ENCODE results near the gene WDFY2. TPM values are rescaled to one million over a fixed set of nuclear protein-coding genes. Genes with fewer than 3 reads are reported as not detected.

The WDFY2 gene
- total and polyA plus RNA-seq, 2 of the 13 experiments (the other 11 are each of a cell fraction or from before 2014, with no cell fraction given), result 22.6 to 27.0 TPM

- TF ChIP-seq ZNF790 (CRISPR knock-in tag; IDR thresholded peaks at IDR 0.05; ENCODE audit: borderline replicate concordance), result no peak
- TF ChIP-seq ZNF180 (CRISPR knock-in tag; IDR thresholded peaks at IDR 0.05; ENCODE audit: borderline replicate concordance, low read depth), result no peak
- TF ChIP-seq SAP130 (CRISPR knock-in tag; IDR thresholded peaks at IDR 0.05; ENCODE audit: low read depth), result peak; percentile 91
- TF ChIP-seq ZNF800 (CRISPR knock-in tag; IDR thresholded peaks at IDR 0.05), result no peak
- no peak for TF ChIP-seq ZFP36 (IDR thresholded peaks at IDR 0.05; ENCODE audit: borderline replicate concordance, low read depth, low read length, partially characterized antibody)
- no peak for TF ChIP-seq KDM5B (CRISPR knock-in tag; IDR thresholded peaks at IDR 0.05; ENCODE audit: borderline replicate concordance)
- TF ChIP-seq ZNF605 (CRISPR knock-in tag; IDR thresholded peaks at IDR 0.05), result peak; percentile 54; the same call in 1 of the 2 replicates
- no peak for TF ChIP-seq ARID2 (CRISPR knock-in tag; IDR thresholded peaks at IDR 0.05; ENCODE audit: borderline replicate concordance)
- TF ChIP-seq IRX3 (CRISPR knock-in tag; IDR thresholded peaks at IDR 0.05; ENCODE audit: borderline replicate concordance, low read depth), result no peak
- 0 out of 2 replicates have a peak, but pooled peaks have one; percentile 50 for TF ChIP-seq ZNF567 (CRISPR knock-in tag; IDR thresholded peaks at IDR 0.05; ENCODE audit: borderline replicate concordance)
- peak; percentile 84; the same call in 1 of the 2 replicates for TF ChIP-seq REPIN1 (CRISPR knock-in tag; IDR thresholded peaks at IDR 0.05; ENCODE audit: borderline replicate concordance, low read depth)
- TF ChIP-seq TBL1XR1 (IDR thresholded peaks at IDR 0.05; ENCODE audit: borderline replicate concordance, low read length, partially characterized antibody), result peak; percentile 24
- TF ChIP-seq ZNF614 (CRISPR knock-in tag; IDR thresholded peaks at IDR 0.05; ENCODE audit: borderline replicate concordance), result peak; percentile 66; the same call in 1 of the 2 replicates
- 0 out of 2 replicates have a peak, but pooled peaks have one; percentile 27 for TF ChIP-seq RELA (CRISPR knock-in tag; IDR thresholded peaks at IDR 0.05)
- peak; percentile 30; the same call in 1 of the 2 replicates for TF ChIP-seq GMEB1 (CRISPR knock-in tag; IDR thresholded peaks at IDR 0.05; ENCODE audit: borderline replicate concordance)
- TF ChIP-seq ELK4 (CRISPR knock-in tag; IDR thresholded peaks at IDR 0.05; ENCODE audit: borderline replicate concordance), result no peak
- no peak for TF ChIP-seq MBD4 (IDR thresholded peaks at IDR 0.05; ENCODE audit: borderline replicate concordance, low read length)
- no peak for TF ChIP-seq IRF1 (CRISPR knock-in tag; IDR thresholded peaks at IDR 0.05; ENCODE audit: low read depth)
- TF ChIP-seq GABPA (IDR thresholded peaks at IDR 0.05; ENCODE audit: low read depth, low read length), result no peak
- TF ChIP-seq GABPA (CRISPR knock-in tag; IDR thresholded peaks at IDR 0.05; ENCODE audit: low read depth), result peak; percentile 54
- no peak for TF ChIP-seq KLF13 (CRISPR knock-in tag; IDR thresholded peaks at IDR 0.05)
- no peak for TF ChIP-seq ZMAT5 (CRISPR knock-in tag; IDR thresholded peaks at IDR 0.05; ENCODE audit: borderline replicate concordance, low read depth)
- peak; percentile 71 for TF ChIP-seq ARNT2 (CRISPR knock-in tag; IDR thresholded peaks at IDR 0.05; ENCODE audit: low read depth)
These were observed 36.1 kb downstream of the WDFY2 start (continued) for GRCh38 chr13:51620165-51620983.

Data from HepG2 (cell line).